Stimulated activated memory B cell treated with anti-CD40 and anti-IgM and Interleukin-4, amounts not matched to agents 10 μg/mL and 1 μg/mL and 100 μg/mL, for 72 hours (primary cell): ENCODE data around the gene ELF1.

Experiments
- ATAC-seq: fragments of 150-1000 bp; cut with Tn5 transposase; 2 replicates; pipeline ENCODE4 v1.10.0; 2021
- H3K27ac Mint-ChIP-seq: one replicate; pipeline ENCODE4 v1.8.0; 2022; ENCODE audit warnings: mild to moderate bottlenecking, mixed read lengths
- H3K27me3 Mint-ChIP-seq: one replicate; pipeline ENCODE4 v1.8.0; 2022; ENCODE audit warnings: mixed read lengths
- H3K36me3 Mint-ChIP-seq: one replicate; pipeline ENCODE4 v1.8.0; 2022; ENCODE audit warnings: mixed read lengths
- H3K4me1 Mint-ChIP-seq: one replicate; pipeline ENCODE4 v1.8.0; 2022; ENCODE audit warnings: mixed read lengths
- H3K4me3 Mint-ChIP-seq: one replicate; pipeline ENCODE4 v1.8.0; 2022; ENCODE audit warnings: mild to moderate bottlenecking, moderate library complexity, mixed read lengths
- H3K9me3 Mint-ChIP-seq: one replicate; pipeline ENCODE4 v1.8.0; 2022; ENCODE audit warnings: mixed read lengths

Gene ELF1

DNA sequence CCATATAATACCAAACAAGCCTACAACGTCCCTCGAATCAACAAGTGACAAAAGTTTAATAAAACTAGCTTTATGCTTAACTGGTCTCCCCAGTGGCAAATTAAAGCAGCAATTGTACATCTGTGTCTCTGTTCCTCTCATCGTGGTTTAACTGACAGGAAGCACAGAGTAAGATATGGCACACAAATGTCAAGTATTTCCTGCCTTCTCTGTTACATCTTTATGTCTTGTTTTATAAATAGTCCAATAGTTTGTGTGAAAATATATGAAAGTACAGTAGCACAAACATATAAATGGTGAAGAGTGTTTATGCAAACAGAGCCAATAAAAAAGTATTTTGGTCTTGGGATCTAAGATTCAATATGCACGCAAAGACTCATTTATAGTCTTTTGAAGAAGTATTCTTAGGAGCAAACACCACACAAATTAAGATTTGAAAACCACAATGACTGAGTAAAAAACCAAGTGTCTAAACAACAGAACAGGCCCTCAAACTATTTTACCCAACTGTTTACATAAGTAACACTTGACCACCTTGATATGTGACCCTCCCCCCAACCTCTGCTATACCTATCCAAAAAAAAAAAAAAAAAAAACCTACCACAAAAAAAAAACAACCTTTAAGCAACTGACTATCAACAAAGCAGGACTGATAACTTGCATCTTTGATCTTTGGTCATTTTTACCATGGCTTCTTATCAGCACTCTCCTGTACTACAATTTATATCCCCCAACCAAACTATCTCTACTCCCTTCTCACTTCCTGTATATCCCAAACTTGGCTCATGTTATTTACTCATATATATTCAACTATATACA is 14.0 kb downstream of the ELF1 start:
- peak; percentile 95 for ATAC-seq
- Mint-ChIP-seq H3K9me3 (no peaks in the 10 kb centered on the region), H3K36me3 (peaks cover 18% of the 10 kb centered on the region), H3K27ac (peak overlapping the region; percentile 88), H3K27me3 (no peaks in the 10 kb centered on the region), H3K4me1 (peaks cover 58% of the 10 kb centered on the region), H3K4me3 (peak overlapping the region; percentile 50)

- Mint-ChIP-seq H3K36me3 (peaks cover 24% of the 10 kb centered on the region), H3K9me3 (no peaks in the 10 kb centered on the region), H3K27me3 (no peaks in the 10 kb centered on the region), H3K4me1 (peaks cover 65% of the 10 kb centered on the region), H3K4me3 (no peak overlapping the region), H3K27ac (no peak overlapping the region)
- ATAC-seq = no peak
Measured at GRCh38 chr13:41002606-41003005, 16.5 kb downstream of the ELF1 start.

- Mint-ChIP-seq H3K27ac (no peak overlapping the region), H3K4me3 (no peak overlapping the region), H3K9me3 (no peaks in the 10 kb centered on the region), H3K36me3 (peaks cover 31% of the 10 kb centered on the region), H3K4me1 (peaks cover 66% of the 10 kb centered on the region), H3K27me3 (no peaks in the 10 kb centered on the region)
- ATAC-seq = no peak
Measured at GRCh38 chr13:41001695-41002094, 17.4 kb downstream of the ELF1 start.

DNA sequence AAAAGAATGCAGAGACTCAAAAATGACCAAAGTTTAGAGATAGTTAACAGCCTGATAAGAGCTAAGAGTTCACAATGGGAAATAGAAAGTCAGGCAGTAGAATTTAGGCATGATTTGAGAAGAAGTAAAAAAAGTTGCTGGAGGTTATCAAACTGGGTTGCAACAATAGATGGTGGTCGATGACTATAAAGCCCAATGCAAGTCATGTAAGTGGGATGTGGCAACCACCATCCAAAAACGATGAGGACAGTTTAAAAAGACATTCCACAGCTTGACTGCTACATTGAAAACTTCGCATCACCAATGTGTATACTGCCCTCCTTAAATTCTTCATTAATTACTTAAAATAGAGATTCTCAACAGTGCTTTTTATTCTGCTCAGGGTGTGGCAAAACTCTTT is 19.7 kb downstream of the ELF1 start:
- no peak for ATAC-seq
- Mint-ChIP-seq H3K27ac (peak overlapping the region; percentile 9), H3K4me3 (no peak overlapping the region), H3K36me3 (peaks cover 30% of the 10 kb centered on the region), H3K4me1 (peaks cover 71% of the 10 kb centered on the region), H3K9me3 (no peaks in the 10 kb centered on the region), H3K27me3 (no peaks in the 10 kb centered on the region)

GRCh38 chr13:40996426-40997092 is 22.6 kb downstream of the ELF1 start:
- no peak for ATAC-seq
- Mint-ChIP-seq H3K9me3 (no peaks in the 10 kb centered on the region), H3K27ac (peak overlapping the region; percentile 3), H3K36me3 (peaks cover 26% of the 10 kb centered on the region), H3K4me3 (no peak overlapping the region), H3K27me3 (no peaks in the 10 kb centered on the region), H3K4me1 (peaks cover 76% of the 10 kb centered on the region)

GRCh38 chr13:40995997-40996396 is 23.1 kb downstream of the ELF1 start:
- Mint-ChIP-seq H3K4me1 (peaks cover 71% of the 10 kb centered on the region), H3K4me3 (no peak overlapping the region), H3K27ac (peak overlapping the region; percentile 3), H3K27me3 (no peaks in the 10 kb centered on the region), H3K9me3 (no peaks in the 10 kb centered on the region), H3K36me3 (peaks cover 22% of the 10 kb centered on the region)
- ATAC-seq = no peak

GRCh38 chr13:40994581-40995230 is 24.4 kb downstream of the ELF1 start:
- Mint-ChIP-seq H3K27ac (peak overlapping the region; percentile 81), H3K4me1 (peaks cover 69% of the 10 kb centered on the region), H3K27me3 (no peaks in the 10 kb centered on the region), H3K4me3 (peak overlapping the region; percentile 70), H3K9me3 (no peaks in the 10 kb centered on the region), H3K36me3 (peaks cover 22% of the 10 kb centered on the region)
- peak; percentile 86 for ATAC-seq

GRCh38 chr13:40993987-40994386 is 25.1 kb downstream of the ELF1 start:
- peaks cover 17% of the 10 kb centered on the region for H3K36me3 Mint-ChIP-seq
- no peaks in the 10 kb centered on the region for H3K9me3 Mint-ChIP-seq
- no peak for ATAC-seq

DNA sequence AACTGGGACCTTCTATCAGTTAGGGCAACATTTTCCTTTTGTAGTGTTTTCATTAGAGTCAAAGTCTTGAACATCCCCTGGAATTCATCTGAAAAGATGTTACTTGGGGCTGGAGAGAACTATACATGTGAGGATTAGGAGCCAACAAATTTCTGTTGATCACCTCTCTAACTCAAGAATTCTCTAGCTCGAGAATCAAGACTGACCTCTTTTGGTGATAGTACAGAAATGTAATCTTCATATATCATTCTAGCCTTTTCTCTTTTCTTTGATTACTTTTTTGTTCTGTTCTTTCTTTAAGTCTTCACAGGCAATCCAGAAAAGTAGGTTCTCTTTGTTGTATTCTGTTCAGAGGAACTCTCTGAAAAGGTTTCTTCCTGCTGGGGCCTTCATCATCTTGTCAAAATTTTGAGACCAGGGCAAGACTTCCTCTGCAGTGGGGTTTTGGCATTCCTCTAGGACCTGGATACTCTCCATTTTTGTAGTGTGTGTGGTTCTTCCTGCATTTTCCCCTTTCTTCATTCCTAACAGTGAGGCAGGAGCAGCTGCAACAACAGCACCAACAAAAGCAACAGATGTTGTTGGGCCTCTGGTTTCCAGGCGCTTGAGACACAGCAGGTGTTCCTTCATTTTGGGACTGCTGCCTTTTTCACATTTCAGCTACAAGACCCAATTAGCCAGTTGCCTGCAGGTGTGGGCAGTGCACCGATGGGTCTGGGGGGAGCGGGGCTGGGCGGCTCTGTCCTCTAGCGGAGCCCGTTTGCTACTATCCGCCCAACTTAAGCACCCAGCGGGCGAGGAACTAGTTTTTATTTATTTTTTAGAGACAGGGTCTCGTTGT is 26.2 kb downstream of the ELF1 start:
- H3K9me3 Mint-ChIP-seq = no peaks in the 10 kb centered on the region
- peak overlapping the region; percentile 64 for H3K27ac Mint-ChIP-seq
- no peak for ATAC-seq
- H3K4me1 Mint-ChIP-seq = peaks cover 65% of the 10 kb centered on the region
- peaks cover 14% of the 10 kb centered on the region for H3K36me3 Mint-ChIP-seq
- H3K4me3 Mint-ChIP-seq = no peak overlapping the region
- no peaks in the 10 kb centered on the region for H3K27me3 Mint-ChIP-seq

More at GRCh38 chr13:40993987-40994386, 25.1 kb downstream of the ELF1 start:
- no peak overlapping the region for H3K4me3 Mint-ChIP-seq
- H3K27ac Mint-ChIP-seq = peak overlapping the region; percentile 81
- peaks cover 62% of the 10 kb centered on the region for H3K4me1 Mint-ChIP-seq
- H3K27me3 Mint-ChIP-seq = no peaks in the 10 kb centered on the region

- ATAC-seq = no peak
- Mint-ChIP-seq H3K27me3 (no peaks in the 10 kb centered on the region), H3K36me3 (peaks cover 6% of the 10 kb centered on the region), H3K27ac (peak overlapping the region; percentile 79), H3K4me3 (no peak overlapping the region), H3K4me1 (peaks cover 48% of the 10 kb centered on the region), H3K9me3 (no peaks in the 10 kb centered on the region)
Measured at GRCh38 chr13:40987606-40988280, 31.4 kb downstream of the ELF1 start.

GRCh38 chr13:40986101-40986856 is 32.8 kb downstream of the ELF1 start:
- Mint-ChIP-seq H3K4me1 (peaks cover 53% of the 10 kb centered on the region), H3K27ac (peak overlapping the region; percentile 80), H3K4me3 (peak overlapping the region; percentile 76), H3K27me3 (no peaks in the 10 kb centered on the region), H3K9me3 (no peaks in the 10 kb centered on the region), H3K36me3 (peaks cover 16% of the 10 kb centered on the region)
- no peak for ATAC-seq

DNA sequence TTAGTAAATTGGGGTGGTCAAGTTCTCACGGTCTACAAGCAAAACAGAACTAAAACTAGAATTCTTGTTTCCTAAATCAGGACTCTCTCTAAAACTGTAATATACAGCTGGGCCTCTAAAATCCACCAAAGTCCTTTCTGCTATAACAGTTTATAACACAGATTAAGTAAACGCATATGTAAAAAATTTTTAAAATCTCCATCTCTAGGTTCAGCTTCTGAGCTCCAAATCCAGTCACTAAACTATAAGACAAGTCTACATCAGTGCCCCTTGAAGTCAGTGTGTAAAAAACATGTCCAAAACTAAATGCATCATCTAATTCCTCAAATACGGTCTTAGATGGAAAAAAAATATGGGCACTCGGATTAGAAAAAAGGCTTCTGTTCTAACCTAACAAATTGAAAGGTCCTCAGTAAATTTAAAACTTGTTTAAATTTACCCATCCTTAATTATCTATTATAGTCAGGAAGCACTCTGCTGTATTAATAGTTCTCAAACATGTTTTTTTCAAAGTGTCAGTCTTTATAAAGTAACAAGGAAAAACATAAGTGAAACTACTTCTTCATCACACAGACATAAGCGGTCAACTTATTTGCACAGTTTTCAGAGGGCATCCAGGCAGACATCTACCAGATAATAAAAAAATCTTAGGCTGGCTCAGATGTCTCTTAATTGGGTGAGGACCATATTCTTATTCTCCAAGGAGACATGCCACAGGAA is 33.6 kb downstream of the ELF1 start:
- ATAC-seq = no peak
- Mint-ChIP-seq H3K9me3 (no peaks in the 10 kb centered on the region), H3K36me3 (peaks cover 23% of the 10 kb centered on the region), H3K27ac (peak overlapping the region; percentile 80), H3K4me3 (peak overlapping the region; percentile 76), H3K27me3 (no peaks in the 10 kb centered on the region), H3K4me1 (peaks cover 60% of the 10 kb centered on the region)

DNA sequence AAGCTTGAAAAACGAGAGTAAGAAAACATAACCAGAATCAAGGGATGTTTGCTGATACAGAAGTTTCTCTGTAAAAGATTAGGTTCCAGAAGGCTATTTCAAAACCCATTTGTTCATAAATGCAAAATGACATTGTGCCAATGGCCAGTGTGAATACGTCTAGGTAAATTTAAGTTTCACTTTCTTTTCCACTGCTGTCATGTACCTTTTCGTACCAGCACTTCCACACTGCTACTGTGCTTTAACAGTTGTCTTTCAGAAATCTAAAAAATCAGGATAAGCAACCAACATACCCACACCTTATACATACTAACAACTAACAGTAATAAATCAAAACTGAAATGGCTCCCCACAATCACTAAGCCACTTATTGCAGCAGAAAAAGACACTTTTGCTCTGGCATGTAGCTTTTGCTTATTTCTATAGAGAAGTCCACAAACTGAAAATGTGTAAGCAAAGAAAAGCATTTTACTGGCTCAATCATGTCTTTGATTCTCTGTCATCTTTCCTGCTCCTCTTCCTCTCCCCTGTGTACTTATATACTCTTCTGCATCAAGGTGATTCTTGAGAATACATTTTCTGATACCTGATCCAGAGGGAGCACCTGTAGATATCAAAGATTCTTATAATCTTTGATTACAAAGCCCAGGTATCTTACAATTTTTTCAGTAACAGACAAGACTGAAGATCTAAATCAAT is 34.3 kb downstream of the ELF1 start:
- Mint-ChIP-seq H3K27me3 (no peaks in the 10 kb centered on the region), H3K27ac (peak overlapping the region; percentile 80), H3K9me3 (no peaks in the 10 kb centered on the region), H3K36me3 (peaks cover 29% of the 10 kb centered on the region), H3K4me3 (peak overlapping the region; percentile 76), H3K4me1 (peaks cover 67% of the 10 kb centered on the region)
- peak; percentile 70 for ATAC-seq
